DMS79 treated with DMSO at 0.1 percent for 48 hours (cell line): ENCODE results near the gene VMAC.
"Not testable (repeated sequence)": the region's sequence is repeated elsewhere in the genome, so short reads cannot be mapped to it uniquely, and the experiment has no call there.

Source experiments
- DNase-seq: peaks from one replicate; lab custom pipeline; 2025; lab: John Stamatoyannopoulos, UW

Gene VMAC

GRCh38 chr19:5884065-5884811, 20.4 kb upstream of the VMAC start:
- not testable (repeated sequence) for DNase-seq

- DNase-seq, result no peak
Measured at GRCh38 chr19:5889288-5889971, 15.2 kb upstream of the VMAC start.

- no peak for DNase-seq
Measured at GRCh38 chr19:5890099-5890498, 14.6 kb upstream of the VMAC start.

DNA sequence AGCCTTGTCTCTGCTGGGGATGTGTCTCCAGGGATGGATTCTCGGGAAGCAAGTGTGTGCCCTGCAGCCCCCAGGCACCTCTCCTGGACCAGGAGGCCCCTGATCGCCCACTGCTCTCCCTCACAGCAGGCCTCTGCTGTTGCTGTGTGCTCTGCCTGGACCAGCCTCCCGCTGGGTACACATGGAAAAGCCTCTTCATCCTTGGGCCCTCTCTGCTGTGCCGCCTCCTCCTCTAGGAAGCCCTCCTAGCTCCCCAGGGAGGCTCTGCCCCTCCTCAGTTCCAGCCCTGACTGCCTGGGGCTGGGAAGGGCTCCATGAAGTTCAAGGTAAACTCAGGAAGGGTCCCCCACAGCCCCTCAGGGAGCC, 13.1 kb upstream of the VMAC start:
- DNase-seq, result no peak

GRCh38 chr19:5891938-5892771, 12.5 kb upstream of the VMAC start:
- DNase-seq, result peak; percentile 3

- no peak for DNase-seq
Measured at GRCh38 chr19:5892772-5893275, 11.8 kb upstream of the VMAC start.

DNA sequence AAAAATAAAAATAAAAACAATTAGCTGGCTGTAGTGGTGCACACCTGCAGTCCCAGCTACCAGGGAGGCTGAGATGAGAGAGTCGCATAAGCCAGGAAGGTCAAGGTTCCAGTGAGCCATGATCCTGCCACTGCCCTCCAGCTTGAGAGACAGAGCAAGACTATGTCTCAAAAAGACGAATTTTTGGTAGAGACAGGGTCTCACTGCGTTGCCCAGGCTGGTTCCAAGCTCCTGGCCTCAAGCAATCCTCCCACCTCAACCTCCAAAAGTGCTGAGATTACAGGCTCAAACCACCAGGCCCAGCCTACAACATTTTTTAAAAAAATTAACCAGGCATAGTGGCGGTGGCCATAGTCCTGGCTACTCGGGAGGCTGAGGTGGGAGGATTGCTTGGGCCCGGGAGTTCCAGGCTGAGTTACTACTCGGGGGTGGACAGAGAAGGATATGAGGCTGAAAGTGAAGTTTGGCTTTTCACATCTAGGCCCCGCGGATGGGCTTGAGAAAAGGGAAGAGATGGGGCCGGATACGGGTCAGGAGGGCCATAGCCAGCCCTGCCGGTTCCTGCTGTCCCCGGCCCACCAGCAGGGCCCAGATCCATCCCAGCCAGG, 11.3 kb upstream of the VMAC start:
- DNase-seq, result no peak

GRCh38 chr19:5893907-5894703, 10.6 kb upstream of the VMAC start:
- no peak for DNase-seq

DNA sequence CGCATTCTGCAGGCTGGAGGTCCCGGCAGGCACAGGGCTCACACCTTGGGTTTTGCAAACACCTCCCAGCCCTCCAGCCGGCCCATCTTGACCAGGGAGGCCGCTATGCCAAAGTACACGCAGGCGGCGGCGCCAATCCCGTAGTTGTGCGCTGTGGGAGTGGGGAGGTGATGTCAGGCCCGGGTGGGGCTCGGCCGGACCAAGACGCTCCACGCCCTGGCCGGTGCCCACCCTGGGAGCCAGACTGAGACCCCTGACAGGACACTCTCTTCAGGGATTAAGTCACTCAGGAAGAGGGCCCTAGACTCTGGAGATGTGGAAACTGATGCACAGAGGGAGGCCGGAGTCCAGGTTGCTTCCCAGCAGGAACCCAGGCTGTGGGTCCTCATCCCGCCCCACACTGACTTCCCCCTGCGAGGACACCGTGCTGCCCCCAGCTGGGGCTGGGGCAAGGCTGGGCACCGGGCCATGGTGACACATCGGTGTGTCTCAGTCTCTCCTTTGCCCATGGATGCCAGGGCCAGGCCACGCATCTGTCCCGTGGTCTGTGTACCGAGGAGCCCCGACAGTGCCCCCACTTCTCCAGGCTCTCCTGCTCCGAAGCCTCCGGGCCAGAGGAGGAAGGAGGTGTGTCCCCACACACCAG, 9.8 kb upstream of the VMAC start:
- DNase-seq, result no peak

- no peak for DNase-seq
Measured at GRCh38 chr19:5895409-5895808, 9.3 kb upstream of the VMAC start.

- no peak for DNase-seq
Measured at GRCh38 chr19:5895890-5896289, 8.8 kb upstream of the VMAC start.

GRCh38 chr19:5896365-5897076, 8.2 kb upstream of the VMAC start:
- no peak for DNase-seq

- no peak for DNase-seq
Measured at GRCh38 chr19:5897189-5897969, 7.3 kb upstream of the VMAC start.

- no peak for DNase-seq
Measured at GRCh38 chr19:5899728-5900526, 4.7 kb upstream of the VMAC start.

DNA sequence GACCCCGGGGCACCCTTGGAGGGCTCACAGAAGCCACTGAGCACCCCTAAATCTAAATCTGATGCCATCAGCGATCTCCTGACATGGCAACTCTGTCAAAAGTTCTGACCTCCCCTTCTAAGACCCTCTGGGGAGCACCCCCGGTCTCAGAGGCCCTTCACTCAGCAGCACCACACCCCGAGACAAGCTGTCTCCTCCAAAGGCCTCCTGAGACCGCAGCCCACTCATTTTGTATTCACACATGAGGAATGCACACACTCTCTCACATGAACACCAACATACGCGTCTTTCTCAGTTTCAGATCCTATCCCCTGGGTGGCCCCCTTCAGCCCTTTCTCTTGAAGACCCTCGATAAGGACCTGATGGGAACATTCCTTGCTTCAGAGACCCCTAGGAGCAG, 3.7 kb upstream of the VMAC start:
- DNase-seq, result no peak

DNA sequence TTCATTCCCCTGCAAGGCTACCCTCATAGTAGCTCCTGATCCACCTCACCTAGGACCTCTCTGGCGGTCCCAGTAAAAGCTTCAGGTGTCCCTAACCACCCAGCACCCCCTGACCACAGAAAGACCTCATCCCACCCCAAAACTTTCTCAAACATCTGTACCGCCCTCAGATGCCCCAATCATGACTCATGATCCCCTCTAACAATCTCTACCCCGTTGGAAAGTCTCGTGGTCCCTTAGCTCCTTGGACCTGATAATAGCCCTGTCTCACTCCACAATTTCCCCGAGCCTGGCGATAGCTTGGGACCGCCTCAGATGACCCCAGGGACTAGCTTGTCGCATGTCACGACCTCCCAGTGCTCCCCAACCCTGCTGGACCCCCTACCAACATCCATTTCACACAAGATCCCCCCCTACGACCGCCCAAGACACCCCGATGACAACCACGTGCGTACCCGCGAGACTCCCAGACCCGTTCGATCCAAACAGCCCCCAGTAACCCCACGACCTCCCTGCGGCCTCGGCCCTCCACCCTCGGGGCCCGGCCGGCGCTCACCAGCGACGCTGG, 1.5 kb upstream of the VMAC start:
- DNase-seq, result no peak

DNA sequence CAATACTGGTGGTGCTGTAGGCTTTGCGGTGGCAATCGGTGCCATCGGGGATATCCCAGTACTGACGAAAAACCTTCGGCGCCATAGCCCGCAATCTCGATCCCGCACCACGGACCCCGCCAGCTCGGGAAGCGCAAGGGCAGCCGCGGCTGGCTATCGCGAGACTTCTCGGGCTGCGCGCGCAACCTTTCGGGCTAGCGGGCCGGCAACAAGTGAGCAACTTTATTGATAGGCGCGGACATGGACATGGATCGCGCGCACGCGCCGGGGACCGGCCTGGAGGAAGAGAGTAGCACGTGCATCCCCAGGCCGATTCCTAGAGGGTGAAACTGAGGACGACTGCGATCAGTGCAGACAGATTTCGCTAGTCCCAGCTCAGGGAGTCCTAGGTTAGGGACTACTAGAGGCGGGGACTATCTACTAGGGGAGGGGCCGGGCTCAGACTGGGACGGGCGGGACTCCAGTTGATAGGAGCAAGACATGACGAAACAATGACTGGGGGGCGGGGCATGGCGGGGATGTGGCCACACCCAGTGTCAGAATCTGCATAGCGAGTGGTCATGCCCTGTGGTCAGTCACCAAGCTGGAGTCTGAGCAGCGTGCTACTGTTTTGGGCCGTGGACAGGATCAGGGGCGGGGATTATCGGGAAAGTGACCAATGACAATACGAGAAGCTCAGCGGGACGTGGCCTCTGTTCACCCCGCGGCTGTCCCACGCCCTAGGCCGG, 884 bp upstream of the VMAC start, which contains the start of gene NDUFA11:
TSS of gene NDUFA11 (minus strand) at position 167 of the 728 bp plus-strand sequence. CDS start at position 85, 82 bp downstream.
- DNase-seq, result peak; percentile 88
